OCI-LY7 (cell line): ENCODE results near the gene EFNA2. TPM values are rescaled to one million over a fixed set of nuclear protein-coding genes. Genes with fewer than 3 reads are reported as not detected.

ENCODE experiments used
- BruUV-seq: library from RNA; stranded (reverse); fragments of 400-500 nt; replicated peaks from 2 replicates; lab custom pipeline; 2021; lab: Mats Ljungman, UMichigan
- CTCF ChIA-PET: fragments of 300-600 bp; sonication (Branson Sonifier 250); formaldehyde crosslinking; loops from one replicate; lab custom pipeline; 2022; ENCODE audit warnings: antibody characterized with exemption; ENCODE audit not compliant: unreplicated experiment; lab: Charles Lee
- POLR2A ChIA-PET: fragments of 300-600 bp; sonication (Branson Sonifier 250); formaldehyde crosslinking; loops from one replicate; lab custom pipeline; 2022; ENCODE audit warnings: antibody characterized with exemption; lab: Charles Lee
- DNase-seq: peaks from one replicate; pipeline ENCODE4 v3.0.0-alpha.2; 2015; ENCODE audit warnings: low spot score
- H2AFZ ChIP-seq: fragments of 200-600 bp; sonication (generic), shearing (Covaris generic); 2 replicates; pipeline ENCODE4 v1.6.1; 2014; ENCODE audit warnings: mild to moderate bottlenecking, antibody characterized with exemption, low read length, moderate library complexity
- H3K27ac ChIP-seq: fragments of 200-600 bp; sonication (generic); 2 replicates; pipeline ENCODE4 v1.5.1; 2014; ENCODE audit warnings: mixed run types, low read depth, mild to moderate bottlenecking, moderate library complexity, low read length, inconsistent platforms; ENCODE audit not compliant: poor library complexity, severe bottlenecking
- H3K36me3 ChIP-seq: fragments of 200-600 bp; sonication (generic); 2 replicates; pipeline ENCODE4 v1.6.1; 2014; ENCODE audit warnings: mild to moderate bottlenecking, antibody characterized with exemption, low read length, moderate library complexity, mixed read lengths; ENCODE audit not compliant: insufficient read depth
- H3K4me1 ChIP-seq: fragments of 200-600 bp; sonication (generic); 2 replicates; pipeline ENCODE4 v1.5.1; 2014; ENCODE audit warnings: mild to moderate bottlenecking, low read length; ENCODE audit not compliant: insufficient read depth, poor library complexity, severe bottlenecking
- H3K4me2 ChIP-seq: fragments of 200-600 bp; sonication (generic); 2 replicates; pipeline ENCODE4 v1.6.1; 2014; ENCODE audit warnings: mild to moderate bottlenecking, low read length
- H3K4me3 ChIP-seq: fragments of 200-600 bp; sonication (generic); 2 replicates; pipeline ENCODE4 v1.5.1; 2014; ENCODE audit warnings: mild to moderate bottlenecking, low read depth, low read length; ENCODE audit not compliant: poor library complexity, severe bottlenecking
- H3K79me2 ChIP-seq: fragments of 200-600 bp; sonication (generic); 2 replicates; pipeline ENCODE4 v1.6.1; 2016; ENCODE audit warnings: low read depth, mild to moderate bottlenecking, low read length, moderate library complexity, mixed read lengths; ENCODE audit not compliant: insufficient read depth
- H3K9me2 ChIP-seq: fragments of 200-600 bp; sonication (generic); 2 replicates; pipeline ENCODE4 v1.6.1; 2016; ENCODE audit warnings: mild to moderate bottlenecking, low read length, mixed read lengths; ENCODE audit not compliant: insufficient read depth
- H3K9me3 ChIP-seq: fragments of 200-600 bp; sonication (generic); 2 replicates; pipeline ENCODE4 v1.6.1; 2014; ENCODE audit warnings: mild to moderate bottlenecking, mixed run types, low read length, mixed read lengths
- H4K20me1 ChIP-seq: fragments of 200-600 bp; sonication (generic); 2 replicates; pipeline ENCODE4 v1.6.1; 2014; ENCODE audit warnings: mild to moderate bottlenecking, antibody characterized with exemption, low read length, moderate library complexity, mixed read lengths; ENCODE audit not compliant: insufficient read depth
- EZH2phosphoT487 ChIP-seq: fragments of 200-600 bp; sonication (generic); IDR thresholded peaks from 2 replicates; pipeline ENCODE4 v1.6.1; 2018; ENCODE audit warnings: low read depth, borderline replicate concordance, mild to moderate bottlenecking, mixed run types, antibody characterized with exemption, low read length, moderate library complexity, mixed read lengths
- intact Hi-C: fragments of 100-400 bp; cut with micrococcal nuclease; formaldehyde crosslinking; loops from one replicate; pipeline ENCODE4 v1.10.0; 2022; ENCODE audit not compliant: unreplicated experiment
- total RNA-seq, 2 experiments: library from RNA; depleted of rRNA in 1 of 2; stranded (reverse); fragments of >200 nt in 1 of 2; shearing (Covaris generic) in 1 of 2; gene quantifications; 2 replicates each; pipeline ENCODE4 v1.2.3, GENCODE V29; 2014 to 2022
- TF ChIP-seq, protein P1 (sequence below): fragments of 200-600 bp; sonication (generic); conservative IDR thresholded peaks from 2 replicates; pipeline ENCODE4 v1.5.1; 2014; ENCODE audit warnings: mild to moderate bottlenecking, antibody characterized with exemption, low read length, moderate library complexity, mixed read lengths

EFNA2 gene
- total RNA-seq, 2 experiments from 2014 or later: not detected

GRCh38 chr19:1261538-1261797 lies 24.2 kb upstream of the EFNA2 start:
- no peak overlapping the region for H2AFZ ChIP-seq
- H3K36me3 ChIP-seq: peaks cover 24% of the 10 kb centered on the region
- H3K4me1 ChIP-seq: peaks cover 75% of the 10 kb centered on the region
- peak overlapping the region; percentile 78 for H3K4me3 ChIP-seq
- POLR2A ChIA-PET: interaction anchor here (1.0 kb wide), 1 partner anchor 18 kb away, joined by 4 read pairs; no protein-coding TSS in a partner anchor
- H3K79me2 ChIP-seq: peaks cover 27% of the 10 kb centered on the region; the same call in 1 of the 2 replicates
- peak overlapping the region; percentile 83 for H3K4me2 ChIP-seq
- intact Hi-C loops: loop anchor here (1.0 to 10.0 kb wide), 2 partner anchors 8 to 237 kb away; partner anchors contain the start of genes CNN2, RNU6-2 and TMEM259
- TF ChIP-seq, protein P1, sequence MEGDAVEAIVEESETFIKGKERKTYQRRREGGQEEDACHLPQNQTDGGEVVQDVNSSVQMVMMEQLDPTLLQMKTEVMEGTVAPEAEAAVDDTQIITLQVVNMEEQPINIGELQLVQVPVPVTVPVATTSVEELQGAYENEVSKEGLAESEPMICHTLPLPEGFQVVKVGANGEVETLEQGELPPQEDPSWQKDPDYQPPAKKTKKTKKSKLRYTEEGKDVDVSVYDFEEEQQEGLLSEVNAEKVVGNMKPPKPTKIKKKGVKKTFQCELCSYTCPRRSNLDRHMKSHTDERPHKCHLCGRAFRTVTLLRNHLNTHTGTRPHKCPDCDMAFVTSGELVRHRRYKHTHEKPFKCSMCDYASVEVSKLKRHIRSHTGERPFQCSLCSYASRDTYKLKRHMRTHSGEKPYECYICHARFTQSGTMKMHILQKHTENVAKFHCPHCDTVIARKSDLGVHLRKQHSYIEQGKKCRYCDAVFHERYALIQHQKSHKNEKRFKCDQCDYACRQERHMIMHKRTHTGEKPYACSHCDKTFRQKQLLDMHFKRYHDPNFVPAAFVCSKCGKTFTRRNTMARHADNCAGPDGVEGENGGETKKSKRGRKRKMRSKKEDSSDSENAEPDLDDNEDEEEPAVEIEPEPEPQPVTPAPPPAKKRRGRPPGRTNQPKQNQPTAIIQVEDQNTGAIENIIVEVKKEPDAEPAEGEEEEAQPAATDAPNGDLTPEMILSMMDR: peak; percentile 68
- TF ChIP-seq EZH2phosphoT487: no peak
- H3K27ac ChIP-seq: peak overlapping the region; percentile 93
- no peaks in the 10 kb centered on the region for H3K9me2 ChIP-seq
- BruUV-seq: no TSS peak
- H3K9me3 ChIP-seq: no peaks in the 10 kb centered on the region
- peak; percentile 74 for DNase-seq
- CTCF ChIA-PET: no interaction called here
- H4K20me1 ChIP-seq: no peaks in the 10 kb centered on the region

GRCh38 chr19:1261798-1262622 lies 23.7 kb upstream of the EFNA2 start:
- no peaks in the 10 kb centered on the region for H3K9me2 ChIP-seq
- intact Hi-C loops: loop anchor here (1.0 to 10.0 kb wide), 2 partner anchors 9 to 237 kb away; partner anchors contain the start of genes CNN2, RNU6-2 and TMEM259
- peaks cover 19% of the 10 kb centered on the region for H3K36me3 ChIP-seq
- DNase-seq: no peak
- no peak for TF ChIP-seq EZH2phosphoT487
- TF ChIP-seq, protein P1: no peak; the same call in 1 of the 2 replicates
- H3K4me2 ChIP-seq: peak overlapping the region; percentile 83
- H3K4me3 ChIP-seq: peak overlapping the region; percentile 78
- H2AFZ ChIP-seq: no peak overlapping the region
- H4K20me1 ChIP-seq: no peaks in the 10 kb centered on the region
- peaks cover 27% of the 10 kb centered on the region; the same call in 1 of the 2 replicates for H3K79me2 ChIP-seq
- ChIA-PET CTCF (interaction anchor here (1.2 kb wide), 1 partner anchor 9 kb away, joined by 5 read pairs; no protein-coding TSS in a partner anchor), POLR2A (interaction anchor here (0.6 to 1.0 kb wide), 3 partner anchors 19 to 680 kb away, joined by 3 to 4 read pairs (median 3); no protein-coding TSS in a partner anchor)
- BruUV-seq: no TSS peak
- peak overlapping the region; percentile 93 for H3K27ac ChIP-seq
- H3K9me3 ChIP-seq: no peaks in the 10 kb centered on the region
- H3K4me1 ChIP-seq: peaks cover 80% of the 10 kb centered on the region
